SK-N-SH (cell line): ENCODE measurements around the gene IFNA16.
"Not testable (repeated sequence)": the region's sequence is repeated elsewhere in the genome, so short reads cannot be mapped to it uniquely, and the experiment has no call there.

Source experiments
- CHD2 ChIP-seq: fragments of 150-350 bp; IDR thresholded peaks from 2 replicates; pipeline ENCODE4 v1.6.1; 2018; ENCODE audit warnings: low read length; ENCODE audit not compliant: partially characterized antibody
- CTCF ChIP-seq: fragments of 200-600 bp; sonication (generic); IDR thresholded peaks from 2 replicates; pipeline ENCODE4 v1.6.1; 2017; ENCODE audit warnings: antibody characterized with exemption, mild to moderate bottlenecking, moderate library complexity

GRCh38 chr9:21187487-21187886 is 29.6 kb downstream of the IFNA16 start, which contains the start of gene IFNA4:
- TF ChIP-seq CTCF, CHD2: not testable (repeated sequence)
